HL-60 (cell line): ENCODE measurements around the gene CENPA.

ENCODE experiments used
- CTCF ChIP-seq: IDR thresholded peaks from one replicate; pipeline ENCODE4 v1.5.1; 2011; ENCODE audit warnings: low read length, control low read depth, inconsistent platforms; ENCODE audit not compliant: insufficient read depth
- GABPA ChIP-seq: IDR thresholded peaks from 2 replicates; pipeline ENCODE4 v1.6.1; 2012; ENCODE audit warnings: low read depth
- POLR2AphosphoS5 ChIP-seq: IDR thresholded peaks from 2 replicates; pipeline ENCODE4 v1.6.1; 2012; ENCODE audit warnings: low read depth
- REST ChIP-seq: IDR thresholded peaks from 2 replicates; pipeline ENCODE4 v1.6.1; 2012; ENCODE audit warnings: low read depth; ENCODE audit not compliant: insufficient replicate concordance
- SPI1 ChIP-seq: IDR thresholded peaks from 2 replicates; pipeline ENCODE4 v1.6.1; 2012; ENCODE audit warnings: low read depth, mild to moderate bottlenecking, borderline replicate concordance

- TF ChIP-seq CTCF (no peak), REST (no peak), POLR2AphosphoS5 (no peak), SPI1 (no peak), GABPA (no peak)
Observed at GRCh38 chr2:26792720-26793119, 6.9 kb downstream of the CENPA start.
